Calu3 (cell line): ENCODE data around the gene ATF2. TPM values are rescaled to one million over a fixed set of nuclear protein-coding genes. Genes with fewer than 3 reads are reported as not detected.

Source experiments
- BruUV-seq: library from RNA; stranded (reverse); fragments of 400-500 nt; replicated peaks from 2 replicates; lab custom pipeline; 2021; lab: Mats Ljungman, UMichigan
- CTCF ChIA-PET: fragments of 300-600 bp; sonication (Branson Sonifier 250); formaldehyde crosslinking; loops from one replicate; lab custom pipeline; 2022; ENCODE audit warnings: antibody characterized with exemption; lab: Charles Lee
- DNase-seq: peaks from one replicate; pipeline ENCODE4 v3.0.0; 2022
- H3K27ac Mint-ChIP-seq: one replicate; pipeline ENCODE4 v1.8.0; 2022; ENCODE audit warnings: mixed read lengths; ENCODE audit not compliant: unreplicated experiment
- H3K27me3 Mint-ChIP-seq: one replicate; pipeline ENCODE4 v1.8.0; 2022; ENCODE audit warnings: mixed read lengths; ENCODE audit not compliant: unreplicated experiment
- H3K36me3 Mint-ChIP-seq: one replicate; pipeline ENCODE4 v1.8.0; 2022; ENCODE audit warnings: mild to moderate bottlenecking, moderate library complexity, mixed read lengths; ENCODE audit not compliant: insufficient read depth, unreplicated experiment
- H3K4me1 Mint-ChIP-seq: one replicate; pipeline ENCODE4 v1.8.0; 2022; ENCODE audit warnings: mild to moderate bottlenecking, low read depth, mixed read lengths; ENCODE audit not compliant: unreplicated experiment
- H3K4me3 Mint-ChIP-seq: one replicate; pipeline ENCODE4 v1.8.0; 2022; ENCODE audit warnings: mild to moderate bottlenecking, low read depth, moderate library complexity, mixed read lengths; ENCODE audit not compliant: unreplicated experiment
- H3K9me3 Mint-ChIP-seq: one replicate; pipeline ENCODE4 v1.8.0; 2022; ENCODE audit warnings: low read depth, mixed read lengths; ENCODE audit not compliant: unreplicated experiment
- CTCF ChIP-seq: fragments of 200-600 bp; IDR thresholded peaks from one replicate; pipeline ENCODE4 v1.8.0; 2022; ENCODE audit warnings: antibody characterized with exemption; ENCODE audit not compliant: unreplicated experiment
- intact Hi-C: fragments of 100-400 bp; cut with micrococcal nuclease; formaldehyde crosslinking; loops from one replicate; pipeline ENCODE4 v1.10.0; 2022; ENCODE audit not compliant: unreplicated experiment
- total RNA-seq: library from RNA; stranded (reverse); gene quantifications from 2 replicates; pipeline ENCODE4 v1.2.3, GENCODE V29; 2022

Gene ATF2
- total RNA-seq, 1 experiment from 2014 or later = 53.9 TPM

GRCh38 chr2:175136334-175137215, 31.4 kb downstream of the ATF2 start:
- Mint-ChIP-seq H3K36me3 (peaks cover 32% of the 10 kb centered on the region), H3K27me3 (no peaks in the 10 kb centered on the region), H3K4me3 (no peak overlapping the region), H3K4me1 (no peaks in the 10 kb centered on the region), H3K27ac (no peak overlapping the region), H3K9me3 (no peaks in the 10 kb centered on the region)
- DNase-seq = no peak
- no peak for TF ChIP-seq CTCF
- BruUV-seq = no TSS peak
- CTCF ChIA-PET = no interaction called here
- intact Hi-C loops = no loop called here

GRCh38 chr2:175135862-175136261, 32.1 kb downstream of the ATF2 start:
- H3K4me1 Mint-ChIP-seq = no peaks in the 10 kb centered on the region
- H3K36me3 Mint-ChIP-seq = peaks cover 25% of the 10 kb centered on the region
- no TSS peak for BruUV-seq
- DNase-seq = no peak
- CTCF ChIA-PET = interaction anchor here (0.7 kb wide), 1 partner anchor 33 kb away, joined by 5 read pairs; no protein-coding TSS in a partner anchor
- H3K4me3 Mint-ChIP-seq = no peak overlapping the region
- no peak for TF ChIP-seq CTCF
- H3K27ac Mint-ChIP-seq = no peak overlapping the region
- H3K27me3 Mint-ChIP-seq = no peaks in the 10 kb centered on the region
- H3K9me3 Mint-ChIP-seq = no peaks in the 10 kb centered on the region
- intact Hi-C loops = no loop called here

- Mint-ChIP-seq H3K36me3 (peaks cover 25% of the 10 kb centered on the region), H3K27me3 (no peaks in the 10 kb centered on the region), H3K9me3 (no peaks in the 10 kb centered on the region), H3K27ac (no peak overlapping the region), H3K4me1 (no peaks in the 10 kb centered on the region), H3K4me3 (no peak overlapping the region)
- no TSS peak for BruUV-seq
- no peak for DNase-seq
- TF ChIP-seq CTCF = no peak
- intact Hi-C loops = no loop called here
- CTCF ChIA-PET = interaction anchor here (0.7 kb wide), 1 partner anchor 33 kb away, joined by 5 read pairs; no protein-coding TSS in a partner anchor
These were observed 32.8 kb downstream of the ATF2 start for GRCh38 chr2:175135177-175135576.

- Mint-ChIP-seq H3K27me3 (no peaks in the 10 kb centered on the region), H3K4me1 (no peaks in the 10 kb centered on the region), H3K9me3 (no peaks in the 10 kb centered on the region), H3K27ac (no peak overlapping the region), H3K4me3 (no peak overlapping the region), H3K36me3 (peaks cover 41% of the 10 kb centered on the region)
- no peak for TF ChIP-seq CTCF
- CTCF ChIA-PET = no interaction called here
- no TSS peak for BruUV-seq
- intact Hi-C loops = no loop called here
- DNase-seq = no peak
These were observed 36.8 kb downstream of the ATF2 start for GRCh38 chr2:175131252-175131651.
